Left lung (tissue), 10 donors: ENCODE data around the gene GGNBP2. TPM values are rescaled to one million over a fixed set of nuclear protein-coding genes. Genes with fewer than 3 reads are reported as not detected.
A peak's percentile ranks its signal among the peaks of the same experiment; 100 is the strongest.
"Not testable (repeated sequence)": the region's sequence is repeated elsewhere in the genome, so short reads cannot be mapped to it uniquely, and the experiment has no call there.

Experiments
- ATAC-seq: fragments of 200-7000 bp; cut with Tn5 transposase; one replicate; pipeline ENCODE4 v1.9.1; 2020; ENCODE audit warnings: moderate library complexity
- DNase-seq, 4 donors: peaks; one replicate each; pipeline ENCODE4 v3.0.0-alpha.2; 2013 to 2020
- H3K27ac ChIP-seq, 2 donors: fragments of 200-600 bp; sonication (generic) in 1 of 2; one replicate each; pipeline versions ENCODE4 v1.5.0 to v1.8.0; 2020 to 2021
- H3K27me3 ChIP-seq, 2 donors: fragments of 200-600 bp; sonication (generic) in 1 of 2; one replicate each; pipeline versions ENCODE4 v1.5.0 to v1.8.0; 2020 to 2021
- H3K36me3 ChIP-seq, 2 donors: fragments of 200-600 bp; sonication (generic) in 1 of 2; one replicate each; pipeline versions ENCODE4 v1.5.0 to v1.8.0; 2020 to 2021
- H3K4me1 ChIP-seq, 2 donors: fragments of 200-600 bp; one replicate each; pipeline ENCODE4 v1.8.0; 2021
- H3K4me3 ChIP-seq, 2 donors: fragments of 200-600 bp; sonication (generic) in 1 of 2; one replicate each; pipeline versions ENCODE4 v1.5.0 to v1.8.0; 2020 to 2021; ENCODE audit warnings: mild to moderate bottlenecking in 1 of 2
- H3K9me3 ChIP-seq, 2 donors: fragments of 200-600 bp; sonication (generic) in 1 of 2; one replicate each; pipeline versions ENCODE4 v1.5.0 to v1.8.0; 2020 to 2021
- intact Hi-C, 2 donors: fragments of 100-400 bp; cut with DNase I; formaldehyde crosslinking; loops; one replicate each; pipeline versions ENCODE4 v1.11.2 to v1.14.2; 2022
- polyA plus RNA-seq, 6 donors: library from polyadenylated mRNA; unstranded; fragments of 120-200 nt; gene quantifications; one replicate each; pipeline ENCODE4 v1.2.1, GENCODE V29; 2013; ENCODE audit not compliant: insufficient read length in 6 of 6
- total RNA-seq, 2 donors: library from RNA; stranded (reverse); fragmentation: NEBNext Ultra II Directional; extraction: Animal tissue kit (Norgen Biotek cat#: 25700); gene quantifications; one replicate each; pipeline ENCODE4 v1.2.1, GENCODE V29; 2021
- TF ChIP-seq, protein P1 (sequence below), 2 donors: fragments of 200-600 bp; sonication (generic) in 1 of 2; IDR thresholded peaks; one replicate each; pipeline versions ENCODE4 v1.5.0 to v1.8.0; 2021; ENCODE audit warnings: antibody characterized with exemption in 2 of 2
- donor health status: DM: no; HTN: yes; CAD: no.
- donor health status: DM: no; HTN: no; CAD: no.

Gene GGNBP2
- total and polyA plus RNA-seq, 8 donors, result 64.7 to 106 (median 94.0) TPM

DNA sequence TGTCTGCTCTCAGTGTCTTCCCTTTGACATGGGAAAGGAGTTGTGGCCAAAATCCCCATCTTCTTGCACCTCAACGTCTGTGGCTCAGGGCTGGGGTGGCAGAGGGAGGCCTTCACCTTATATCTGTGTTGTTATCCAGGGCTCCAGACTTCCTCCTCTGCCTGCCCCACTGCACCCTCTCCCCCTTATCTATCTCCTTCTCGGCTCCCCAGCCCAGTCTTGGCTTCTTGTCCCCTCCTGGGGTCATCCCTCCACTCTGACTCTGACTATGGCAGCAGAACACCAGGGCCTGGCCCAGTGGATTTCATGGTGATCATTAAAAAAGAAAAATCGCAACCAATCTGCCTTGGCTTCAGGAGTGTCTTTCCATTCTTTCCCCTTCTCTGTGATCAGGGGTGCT is 55.7 kb downstream of the GGNBP2 start:
- peak overlapping the region; percentile 95 to 99 for H3K4me3 ChIP-seq
- H3K4me1 ChIP-seq, result peaks cover 15 to 41% of the 10 kb centered on the region in 2 donors
- H3K36me3 ChIP-seq, result no peaks in the 10 kb centered on the region
- TF ChIP-seq, protein P1, sequence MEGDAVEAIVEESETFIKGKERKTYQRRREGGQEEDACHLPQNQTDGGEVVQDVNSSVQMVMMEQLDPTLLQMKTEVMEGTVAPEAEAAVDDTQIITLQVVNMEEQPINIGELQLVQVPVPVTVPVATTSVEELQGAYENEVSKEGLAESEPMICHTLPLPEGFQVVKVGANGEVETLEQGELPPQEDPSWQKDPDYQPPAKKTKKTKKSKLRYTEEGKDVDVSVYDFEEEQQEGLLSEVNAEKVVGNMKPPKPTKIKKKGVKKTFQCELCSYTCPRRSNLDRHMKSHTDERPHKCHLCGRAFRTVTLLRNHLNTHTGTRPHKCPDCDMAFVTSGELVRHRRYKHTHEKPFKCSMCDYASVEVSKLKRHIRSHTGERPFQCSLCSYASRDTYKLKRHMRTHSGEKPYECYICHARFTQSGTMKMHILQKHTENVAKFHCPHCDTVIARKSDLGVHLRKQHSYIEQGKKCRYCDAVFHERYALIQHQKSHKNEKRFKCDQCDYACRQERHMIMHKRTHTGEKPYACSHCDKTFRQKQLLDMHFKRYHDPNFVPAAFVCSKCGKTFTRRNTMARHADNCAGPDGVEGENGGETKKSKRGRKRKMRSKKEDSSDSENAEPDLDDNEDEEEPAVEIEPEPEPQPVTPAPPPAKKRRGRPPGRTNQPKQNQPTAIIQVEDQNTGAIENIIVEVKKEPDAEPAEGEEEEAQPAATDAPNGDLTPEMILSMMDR (IDR thresholded peaks at IDR 0.05), result no peak
- H3K27me3 ChIP-seq, result no peaks in the 10 kb centered on the region
- ATAC-seq (no peak), DNase-seq (no peak)
- intact Hi-C loops, result no loop called here
- H3K9me3 ChIP-seq, result no peaks in the 10 kb centered on the region
- peak overlapping the region; percentile 73 to 78 for H3K27ac ChIP-seq

DNA sequence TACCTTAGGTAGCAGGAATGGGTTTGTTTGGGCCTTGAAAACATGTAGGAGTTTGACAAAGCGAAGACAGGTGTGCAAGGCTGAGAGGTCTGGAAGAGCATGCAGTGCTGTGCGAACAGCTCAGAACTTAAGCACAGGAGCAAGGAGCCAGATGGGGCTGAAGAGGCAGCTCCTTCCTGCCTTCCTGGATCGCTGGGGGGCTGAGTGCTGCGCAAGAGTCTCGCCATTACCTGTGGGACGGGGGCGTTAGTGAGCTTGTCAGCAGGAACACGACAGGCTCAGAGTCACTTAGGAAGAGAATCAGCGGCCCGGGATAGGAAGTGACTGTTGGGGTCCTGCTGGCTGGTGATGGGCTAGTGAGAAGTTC is 56.2 kb downstream of the GGNBP2 start:
- TF ChIP-seq, protein P1 (IDR thresholded peaks at IDR 0.05), result no peak
- H3K4me3 ChIP-seq, result peak overlapping the region; percentile 95 to 99
- peak overlapping the region; percentile 73 to 78 for H3K27ac ChIP-seq
- peaks cover 15 to 41% of the 10 kb centered on the region in 2 donors for H3K4me1 ChIP-seq
- peak; percentile 20 for ATAC-seq
- H3K36me3 ChIP-seq, result no peaks in the 10 kb centered on the region
- no peaks in the 10 kb centered on the region for H3K9me3 ChIP-seq
- no peak for DNase-seq
- no peaks in the 10 kb centered on the region for H3K27me3 ChIP-seq
- intact Hi-C loops, result no loop called here

DNA sequence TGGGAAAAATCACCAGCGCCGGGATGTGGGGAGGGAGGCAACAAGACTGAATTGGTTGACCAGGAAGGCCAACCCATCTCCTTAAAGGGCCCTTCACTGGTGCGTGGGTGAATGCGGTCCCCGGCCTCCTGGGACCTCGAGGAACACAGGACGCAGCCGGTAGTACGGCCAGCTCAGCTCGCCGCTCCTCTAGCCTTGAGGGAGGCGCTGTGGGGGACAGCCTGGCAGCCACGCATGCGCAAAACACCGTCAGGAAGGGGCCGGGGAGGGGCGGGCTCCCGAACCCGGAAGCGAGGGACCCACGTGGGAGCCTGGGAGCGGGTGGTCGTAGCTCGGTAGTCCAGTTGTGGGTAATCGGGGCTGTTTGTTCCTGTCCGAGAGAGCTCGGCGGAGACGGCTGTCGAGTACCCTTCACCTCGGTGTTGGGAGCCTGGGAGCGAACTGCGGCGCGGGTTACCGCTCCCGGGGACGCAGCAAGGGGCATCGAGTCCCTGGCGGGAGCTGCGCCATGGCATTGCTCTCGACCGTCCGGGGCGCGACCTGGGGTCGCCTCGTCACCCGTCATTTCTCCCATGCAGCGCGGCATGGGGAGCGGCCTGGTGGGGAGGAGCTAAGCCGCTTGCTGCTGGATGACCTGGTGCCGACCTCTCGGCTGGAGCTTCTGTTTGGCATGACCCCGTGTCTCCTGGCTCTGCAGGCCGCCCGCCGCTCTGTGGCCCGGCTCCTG is 56.7 kb downstream of the GGNBP2 start, which contains the start of gene MRM1:
Gene MRM1 (plus strand): TSS at position 281 of the 727 bp plus-strand sequence. CDS start 228 bp downstream, at position 509.
- H3K4me1 ChIP-seq, result peaks cover 15 to 41% of the 10 kb centered on the region in 2 donors
- ATAC-seq, result peak; percentile 96

DNA sequence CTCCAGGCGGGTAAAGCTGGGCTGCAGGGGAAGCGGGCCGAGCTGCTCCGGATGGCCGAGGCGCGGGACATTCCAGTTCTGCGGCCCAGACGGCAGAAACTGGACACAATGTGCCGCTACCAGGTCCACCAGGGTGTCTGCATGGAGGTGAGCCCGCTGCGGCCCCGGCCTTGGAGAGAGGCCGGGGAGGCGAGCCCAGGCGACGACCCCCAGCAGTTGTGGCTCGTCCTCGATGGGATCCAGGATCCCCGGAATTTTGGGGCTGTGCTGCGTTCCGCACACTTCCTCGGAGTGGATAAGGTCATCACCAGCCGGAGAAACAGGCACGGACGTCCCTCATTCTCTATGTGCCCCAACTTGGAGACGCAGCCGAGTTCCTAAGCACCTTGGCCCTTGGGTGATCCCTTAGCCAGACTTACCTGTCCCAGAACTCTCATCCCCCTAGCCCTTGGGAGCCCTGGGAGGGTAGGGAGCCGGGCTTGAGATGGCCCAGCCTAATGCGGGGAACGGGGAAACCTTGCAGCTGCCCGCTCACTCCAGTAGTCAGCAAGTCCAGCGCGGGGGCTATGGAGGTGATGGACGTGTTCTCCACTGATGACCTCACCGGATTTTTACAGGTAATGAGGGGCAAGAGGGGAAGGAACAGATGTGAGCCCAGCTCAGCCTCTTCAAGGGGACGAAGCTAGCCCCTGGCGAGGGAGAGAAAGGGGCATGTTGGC is 57.5 kb downstream of the GGNBP2 start:
- H3K4me1 ChIP-seq, result peaks cover 15 to 41% of the 10 kb centered on the region in 2 donors
- H3K36me3 ChIP-seq, result no peaks in the 10 kb centered on the region
- DNase-seq (no peak), ATAC-seq (peak; percentile 46)
- H3K9me3 ChIP-seq, result no peaks in the 10 kb centered on the region
- no peaks in the 10 kb centered on the region for H3K27me3 ChIP-seq
- TF ChIP-seq, protein P1 (IDR thresholded peaks at IDR 0.05), result no peak
- peak overlapping the region in 1 of 2 donors; percentile 78 for H3K27ac ChIP-seq
- H3K4me3 ChIP-seq, result peak overlapping the region; percentile 95 to 99
- intact Hi-C loops, result no loop called here

More for the DNA sequence above, 56.7 kb downstream of the GGNBP2 start, which contains the start of gene MRM1:
- peak within 1 kb of the TSS; percentile 95 to 99 for H3K4me3 ChIP-seq
- no peaks in the 10 kb centered on the region for H3K27me3 ChIP-seq
- H3K36me3 ChIP-seq, result no peaks in the 10 kb centered on the region
- peak; percentile 90 to 97 (median 95) for DNase-seq
- H3K27ac ChIP-seq, result peak within 1 kb of the TSS; percentile 73 to 78
- no peaks in the 10 kb centered on the region for H3K9me3 ChIP-seq
- intact Hi-C loops, result no loop called here
- TF ChIP-seq, protein P1 (IDR thresholded peaks at IDR 0.05), result no peak

DNA sequence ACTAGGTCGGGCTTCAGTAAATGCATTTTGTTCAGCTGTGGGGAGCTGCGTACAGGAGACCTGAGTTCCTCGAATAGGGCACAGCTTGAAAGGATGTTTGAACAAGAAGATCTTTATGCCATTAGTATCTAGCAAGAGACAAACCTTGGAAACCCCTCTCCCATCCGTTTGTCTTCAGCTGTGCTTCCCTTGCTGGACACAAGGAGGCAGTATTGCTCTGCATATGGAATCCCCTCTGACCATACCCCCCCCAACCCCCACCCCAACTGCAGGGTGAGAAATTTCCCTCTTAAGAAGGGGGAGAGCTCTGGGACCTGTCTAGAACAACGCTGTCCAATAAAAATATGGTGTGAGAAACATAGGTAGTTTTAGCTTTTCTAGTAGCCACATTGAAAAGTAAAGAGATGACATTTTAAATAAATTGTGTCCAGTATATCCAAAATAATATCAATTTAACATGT is 58.2 kb downstream of the GGNBP2 start:
- Histone ChIP-seq H3K27ac (no peak overlapping the region), H3K4me1 (peaks cover 15 to 41% of the 10 kb centered on the region in 2 donors), H3K9me3 (no peaks in the 10 kb centered on the region), H3K36me3 (no peaks in the 10 kb centered on the region), H3K27me3 (no peaks in the 10 kb centered on the region), H3K4me3 (peak overlapping the region; percentile 95 to 99)
- intact Hi-C loops, result no loop called here
- TF ChIP-seq, protein P1 (IDR thresholded peaks at IDR 0.05), result peak; percentile 66 to 78
- ATAC-seq (peak; percentile 33), DNase-seq (peak in 1 of 4 donors; percentile 55)

DNA sequence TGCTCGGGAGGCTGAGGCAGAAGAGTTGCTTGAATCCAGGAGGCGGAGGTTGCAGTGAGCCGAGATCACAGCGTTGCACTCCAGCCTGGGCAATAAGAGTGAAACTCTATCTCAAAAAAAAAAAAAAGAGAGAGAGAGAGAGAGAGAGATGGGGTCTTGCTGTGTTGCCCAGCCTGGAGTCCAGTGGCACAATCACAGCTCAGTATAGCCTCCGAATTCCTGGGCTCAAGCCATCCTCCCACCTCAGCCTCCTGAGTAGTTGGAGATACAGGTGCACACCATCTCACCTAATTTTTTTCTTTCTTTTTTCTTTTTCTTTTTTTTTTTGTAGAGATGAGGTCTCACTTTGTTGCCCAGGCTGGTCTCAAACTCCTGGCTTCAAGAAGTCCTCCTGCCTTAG is 60.3 kb downstream of the GGNBP2 start:
- intact Hi-C loops, H3K27me3 ChIP-seq, H3K27ac ChIP-seq, H3K4me3 ChIP-seq, ATAC-seq, H3K36me3 ChIP-seq, H3K9me3 ChIP-seq: not testable (repeated sequence)
- H3K4me1 ChIP-seq, result peaks cover 15 to 54% of the 10 kb centered on the region in 2 donors
- peak in 1 of 4 donors; percentile 3 for DNase-seq
